HTERT RPE-1 (cell line): ENCODE measurements around the gene NTPCR.
"Not testable (repeated sequence)": the region's sequence is repeated elsewhere in the genome, so short reads cannot be mapped to it uniquely, and the experiment has no call there.

ENCODE experiments used
- in situ Hi-C: fragments of 300-500 bp; cut with MboI; formaldehyde crosslinking; loops from 4 replicates; pipeline ENCODE4 v1.14.3; 2020; ENCODE audit warnings: low sequenced_read_pairs

The NTPCR gene

DNA sequence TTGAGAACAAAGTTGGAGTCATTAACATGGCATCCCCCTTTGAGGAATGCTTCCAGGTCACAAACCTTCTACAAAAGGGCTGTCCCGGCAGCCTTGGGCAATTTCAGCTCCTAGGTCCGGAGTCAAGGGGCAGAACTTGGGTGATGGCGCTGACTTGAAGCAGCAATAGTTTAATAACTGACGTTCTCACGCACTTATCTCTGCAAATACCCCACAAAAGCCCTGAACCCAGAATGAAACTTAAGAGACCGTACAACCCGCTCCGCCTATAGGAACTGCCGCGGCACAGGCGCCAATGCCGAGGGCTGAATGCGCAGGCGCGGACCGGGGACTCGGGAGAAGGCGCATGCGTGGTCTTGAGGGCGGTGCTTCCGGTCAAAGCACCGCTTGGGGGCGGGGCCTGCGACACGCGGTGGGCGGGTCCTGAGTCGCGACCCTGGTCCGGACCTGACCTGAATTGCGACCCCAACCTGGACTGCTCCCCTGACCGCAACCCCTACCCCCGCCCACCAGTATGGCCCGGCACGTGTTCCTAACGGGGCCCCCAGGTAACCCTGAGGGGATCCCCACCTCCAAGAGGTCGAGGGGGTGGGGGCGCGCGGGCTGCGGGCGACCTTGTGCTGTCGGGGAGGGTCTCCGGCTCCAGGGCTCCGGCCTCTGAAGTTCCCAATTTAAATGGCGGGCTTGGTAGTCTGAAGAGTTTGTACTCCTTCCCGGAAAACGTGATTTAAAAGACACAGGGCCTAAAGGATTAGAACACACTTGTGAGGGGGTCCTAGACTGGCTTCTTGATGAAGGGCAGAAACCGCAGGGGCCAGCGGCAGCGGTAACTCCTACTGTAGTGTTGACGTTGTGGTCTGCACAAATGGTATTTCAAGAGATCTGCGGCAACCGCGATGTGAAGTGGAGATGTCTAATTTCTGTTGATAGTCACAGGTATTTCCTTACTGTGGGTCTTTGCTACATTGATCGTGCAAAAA lies at the start of gene NTPCR:
NTPCR (plus strand) TSS at position 415 of the 980 bp plus-strand sequence; CDS start at position 515, 100 bp downstream.
- in situ Hi-C loops: no loop called here

- in situ Hi-C loops: no loop called here
These were observed 49.6 kb upstream of the NTPCR start for GRCh38 chr1:232900818-232901217.

GRCh38 chr1:232901255-232901654 lies 49.2 kb upstream of the NTPCR start:
- in situ Hi-C loops: no loop called here

DNA sequence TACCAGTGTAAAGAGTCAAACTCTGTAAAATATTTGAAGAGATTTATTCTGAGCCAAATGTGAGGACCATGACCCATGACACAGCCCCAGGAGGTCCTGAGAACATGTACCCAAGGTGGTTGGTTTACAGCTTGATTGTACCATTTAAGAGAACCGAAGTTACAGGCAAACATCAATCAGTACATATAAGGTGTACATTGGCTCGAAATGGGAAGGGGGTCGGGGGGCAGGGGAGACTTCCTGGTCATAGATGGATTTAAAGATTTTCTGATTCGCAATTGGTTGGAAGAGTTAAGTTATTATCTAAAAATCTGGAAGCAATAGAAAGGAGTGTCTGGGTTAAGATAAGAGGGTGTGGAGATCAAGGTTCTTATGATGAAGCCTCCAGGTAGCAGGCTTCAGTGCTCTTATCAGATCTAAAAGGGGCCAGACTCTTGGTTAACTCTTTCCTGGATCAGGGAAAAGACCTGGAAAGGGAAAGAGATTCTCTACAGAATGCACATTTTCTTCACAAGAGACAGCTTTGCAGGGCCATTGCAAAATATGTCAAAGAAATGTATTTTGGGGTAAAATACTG lies 47.5 kb upstream of the NTPCR start:
- in situ Hi-C loops: no loop called here

DNA sequence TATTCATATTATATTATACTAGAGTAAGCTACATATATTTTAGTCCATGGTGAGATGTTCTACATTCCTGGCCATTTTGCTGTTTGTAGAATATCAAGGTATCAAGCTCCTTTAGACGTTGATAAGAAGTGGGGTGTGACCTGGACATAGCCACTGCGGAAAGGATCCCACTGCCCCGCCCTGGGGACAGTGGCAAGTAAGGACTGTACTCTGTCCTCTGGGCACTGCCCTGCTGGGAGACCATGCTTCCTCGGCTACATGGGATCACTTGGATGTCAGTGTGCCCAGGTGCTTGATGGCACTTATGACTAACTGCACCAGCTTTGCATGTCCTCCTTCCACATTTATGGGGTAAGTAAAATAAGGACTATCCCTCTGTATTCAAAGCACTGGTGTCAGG lies 46.3 kb upstream of the NTPCR start:
- in situ Hi-C loops: no loop called here

GRCh38 chr1:232904566-232904965 lies 45.8 kb upstream of the NTPCR start:
- in situ Hi-C loops: no loop called here

DNA sequence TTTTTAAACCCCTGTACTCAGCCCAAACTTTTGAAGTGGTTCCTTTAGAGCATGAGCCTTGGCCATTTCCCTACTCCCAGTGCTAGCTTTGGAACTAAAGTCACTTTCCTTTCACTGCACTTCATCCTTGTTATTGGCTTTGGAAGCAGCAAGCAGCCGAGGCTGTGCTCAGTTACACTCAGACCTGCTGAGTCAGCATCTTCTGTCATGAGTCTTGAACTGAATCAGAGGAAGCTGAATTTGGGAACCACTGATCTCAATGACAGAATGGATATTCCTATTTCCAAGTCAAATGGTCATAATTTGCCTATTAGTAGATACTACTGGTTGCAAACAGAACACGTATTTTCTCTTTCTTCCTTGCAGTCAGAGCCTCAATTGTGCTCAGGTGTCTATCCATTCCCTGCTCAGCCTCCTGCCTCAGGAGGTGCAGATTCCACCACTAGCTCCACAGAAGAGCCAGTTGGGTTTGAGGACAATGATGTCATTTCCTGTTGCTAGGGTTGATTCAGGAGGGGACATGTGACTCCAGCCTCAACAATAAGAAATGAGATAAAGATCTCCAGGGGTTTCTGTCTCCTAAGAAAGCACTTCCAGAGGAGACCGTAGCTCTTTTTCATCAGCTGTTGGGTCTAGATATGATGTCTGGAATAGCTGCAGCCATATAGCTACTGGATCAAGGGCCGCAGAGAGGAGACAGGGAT lies 44.9 kb upstream of the NTPCR start:
- in situ Hi-C loops: no loop called here

- in situ Hi-C loops: no loop called here
These were observed 44.0 kb upstream of the NTPCR start for GRCh38 chr1:232906441-232906840.

DNA sequence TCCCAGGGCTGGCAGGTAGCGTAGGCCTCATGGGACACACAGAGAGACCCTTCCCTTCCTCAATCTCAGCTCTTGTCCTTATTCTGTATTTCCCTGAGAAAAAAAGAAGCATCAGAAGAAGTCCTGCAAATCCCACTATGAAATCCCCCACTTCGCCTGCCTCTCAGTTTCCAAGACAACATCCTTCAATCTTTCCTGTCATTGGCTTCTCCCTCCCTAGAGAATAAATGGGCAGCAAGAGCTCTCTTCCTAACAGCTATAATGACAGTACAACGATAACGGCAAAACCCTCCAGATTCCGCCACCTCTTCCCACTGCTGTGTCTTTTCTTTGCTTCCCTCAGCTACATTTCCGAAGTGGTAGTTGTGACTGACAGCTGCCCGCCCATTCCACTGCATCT lies 41.6 kb upstream of the NTPCR start:
- in situ Hi-C loops: no loop called here

GRCh38 chr1:232909752-232910151 lies 40.7 kb upstream of the NTPCR start:
- in situ Hi-C loops: no loop called here

DNA sequence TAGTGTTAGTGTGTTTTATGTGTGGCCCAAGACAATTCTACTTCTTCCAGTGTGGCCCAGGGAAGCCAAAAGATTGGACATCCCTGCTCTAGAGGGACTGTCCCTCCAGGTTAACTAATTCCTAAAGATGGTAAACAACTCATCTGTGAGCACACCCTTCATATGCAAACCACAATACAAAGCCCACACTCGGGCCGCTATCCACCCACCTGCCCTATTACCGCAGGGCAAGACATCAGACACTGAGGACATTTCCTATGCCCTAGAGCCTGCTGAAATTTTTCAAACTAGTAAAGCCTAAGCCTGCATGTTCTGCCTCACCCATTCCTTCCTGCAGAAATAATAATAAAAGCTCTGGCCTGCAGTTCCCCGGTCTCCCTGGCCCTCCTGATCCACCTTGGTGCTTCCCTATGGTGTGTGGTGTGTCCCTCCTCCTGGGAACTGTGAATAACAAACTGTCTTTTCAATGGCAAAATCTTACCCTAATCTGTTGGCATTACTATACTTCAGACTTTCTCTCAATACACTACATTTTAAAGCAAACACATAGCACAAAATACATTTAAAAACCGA lies 39.3 kb upstream of the NTPCR start:
- in situ Hi-C loops: no loop called here

- in situ Hi-C loops: no loop called here
These were observed 37.4 kb upstream of the NTPCR start for GRCh38 chr1:232912845-232913580.

DNA sequence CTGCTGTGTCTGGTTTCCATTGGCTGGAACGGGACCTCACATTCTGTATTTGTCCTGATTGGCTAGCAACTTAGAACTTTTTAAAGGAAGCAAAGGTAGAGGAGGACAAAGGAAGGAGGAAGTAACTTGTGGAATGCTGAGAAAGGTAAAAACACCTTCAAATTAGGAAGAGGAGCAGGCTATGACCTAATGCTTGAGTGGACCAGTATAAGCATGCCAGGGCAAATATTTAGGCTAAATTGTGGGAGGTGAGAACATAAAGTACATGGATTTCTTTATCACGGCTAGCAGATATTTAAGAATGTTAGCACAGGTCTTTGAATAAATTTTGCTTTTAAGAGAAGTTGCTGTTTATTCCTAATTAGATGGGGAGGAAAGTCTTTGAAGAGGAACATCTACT lies 36.1 kb upstream of the NTPCR start:
- in situ Hi-C loops: not testable (repeated sequence)

- in situ Hi-C loops: no loop called here
These were observed 35.2 kb upstream of the NTPCR start for GRCh38 chr1:232915212-232915611.

- in situ Hi-C loops: no loop called here
These were observed 33.4 kb upstream of the NTPCR start for GRCh38 chr1:232917053-232917452.

DNA sequence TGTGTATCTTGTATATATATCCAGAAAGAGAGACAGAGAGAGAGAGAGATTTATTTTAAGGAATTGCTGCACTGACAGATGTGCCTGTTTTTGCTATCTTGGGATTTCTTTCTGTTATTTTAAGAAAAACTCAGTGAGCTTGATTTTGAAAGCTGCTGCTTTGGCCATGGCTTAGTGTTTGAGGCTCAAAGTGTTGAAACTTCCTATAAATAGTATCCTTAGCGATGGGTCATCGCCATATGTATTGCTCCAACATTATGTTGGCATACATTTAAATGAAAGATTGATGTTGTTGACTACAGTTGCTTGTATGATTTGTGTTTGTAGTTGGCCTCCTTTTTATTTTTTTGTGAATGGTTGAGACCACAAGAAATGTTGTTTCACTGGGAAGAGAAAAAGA lies 29.0 kb upstream of the NTPCR start:
- in situ Hi-C loops: no loop called here

GRCh38 chr1:232922485-232922884 lies 27.9 kb upstream of the NTPCR start:
- in situ Hi-C loops: no loop called here

DNA sequence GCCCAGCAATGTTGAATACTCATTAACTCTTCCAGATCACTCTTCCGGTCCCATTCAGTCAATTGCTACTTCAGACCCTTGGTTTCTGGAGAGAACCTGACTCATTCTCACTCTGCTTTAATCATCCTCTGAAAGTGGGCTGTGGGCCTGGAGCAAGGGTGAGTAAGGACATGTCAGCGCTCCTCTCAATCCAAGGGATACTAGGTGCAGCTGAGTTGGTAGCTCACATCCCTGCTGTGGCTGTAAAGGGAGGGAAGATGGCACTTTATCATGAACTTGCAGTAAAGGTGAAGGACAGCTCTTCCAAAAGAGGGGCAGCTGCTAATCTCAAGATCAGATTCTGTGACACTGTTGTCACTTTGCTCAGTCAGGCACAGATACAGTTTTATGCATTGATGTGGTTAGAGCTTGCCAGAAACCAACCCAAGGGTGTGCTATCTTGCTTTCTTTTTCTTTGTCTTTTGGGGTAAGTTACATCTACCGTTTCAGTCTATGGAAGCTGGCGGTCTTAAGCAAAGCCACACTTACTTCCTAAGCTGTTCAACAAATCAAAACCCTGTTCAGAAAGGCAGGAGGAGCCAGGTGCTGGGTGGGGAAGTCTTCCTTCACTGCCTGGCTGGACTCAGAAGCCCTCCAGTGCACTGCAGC lies 26.5 kb upstream of the NTPCR start:
- in situ Hi-C loops: no loop called here

DNA sequence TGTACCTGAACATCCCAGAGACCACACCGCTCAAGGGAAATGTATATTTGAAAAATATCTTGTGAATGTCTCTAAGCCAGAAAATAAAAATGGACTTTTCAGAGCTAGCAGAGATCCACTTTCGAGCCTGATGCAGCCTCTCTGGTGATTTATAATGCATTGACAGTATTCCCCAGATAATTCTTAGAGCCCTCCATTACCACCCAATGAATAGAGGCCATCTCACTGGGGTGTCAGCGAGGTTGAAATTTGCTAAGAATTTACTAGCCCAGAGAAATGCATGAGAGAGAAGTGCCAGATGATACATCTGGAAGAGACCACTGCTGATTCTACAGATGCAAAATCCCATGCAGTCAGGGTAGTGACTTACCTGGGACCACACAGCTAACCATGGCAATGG lies 25.5 kb upstream of the NTPCR start:
- in situ Hi-C loops: no loop called here
